Measurements from ENCODE around the gene TMUB1.
A peak's percentile ranks its signal among the peaks of the same experiment; 100 is the strongest.
"Not testable (repeated sequence)": the region's sequence is repeated elsewhere in the genome, so short reads cannot be mapped to it uniquely, and the experiment has no call there.

TMUB1 gene

DNA sequence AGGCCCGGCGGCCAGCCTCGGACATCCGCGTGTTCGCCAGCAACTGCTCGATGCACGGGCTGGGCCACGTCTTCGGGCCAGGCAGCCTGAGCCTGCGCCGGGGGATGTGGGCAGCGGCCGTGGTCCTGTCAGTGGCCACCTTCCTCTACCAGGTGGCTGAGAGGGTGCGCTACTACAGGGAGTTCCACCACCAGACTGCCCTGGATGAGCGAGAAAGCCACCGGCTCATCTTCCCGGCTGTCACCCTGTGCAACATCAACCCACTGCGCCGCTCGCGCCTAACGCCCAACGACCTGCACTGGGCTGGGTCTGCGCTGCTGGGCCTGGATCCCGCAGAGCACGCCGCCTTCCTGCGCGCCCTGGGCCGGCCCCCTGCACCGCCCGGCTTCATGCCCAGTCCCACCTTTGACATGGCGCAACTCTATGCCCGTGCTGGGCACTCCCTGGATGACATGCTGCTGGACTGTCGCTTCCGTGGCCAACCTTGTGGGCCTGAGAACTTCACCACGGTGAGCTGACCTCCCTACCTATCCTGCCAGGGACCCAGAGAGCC lies 34.3 kb downstream of the TMUB1 start:
- no peak for DNase-seq

DNA sequence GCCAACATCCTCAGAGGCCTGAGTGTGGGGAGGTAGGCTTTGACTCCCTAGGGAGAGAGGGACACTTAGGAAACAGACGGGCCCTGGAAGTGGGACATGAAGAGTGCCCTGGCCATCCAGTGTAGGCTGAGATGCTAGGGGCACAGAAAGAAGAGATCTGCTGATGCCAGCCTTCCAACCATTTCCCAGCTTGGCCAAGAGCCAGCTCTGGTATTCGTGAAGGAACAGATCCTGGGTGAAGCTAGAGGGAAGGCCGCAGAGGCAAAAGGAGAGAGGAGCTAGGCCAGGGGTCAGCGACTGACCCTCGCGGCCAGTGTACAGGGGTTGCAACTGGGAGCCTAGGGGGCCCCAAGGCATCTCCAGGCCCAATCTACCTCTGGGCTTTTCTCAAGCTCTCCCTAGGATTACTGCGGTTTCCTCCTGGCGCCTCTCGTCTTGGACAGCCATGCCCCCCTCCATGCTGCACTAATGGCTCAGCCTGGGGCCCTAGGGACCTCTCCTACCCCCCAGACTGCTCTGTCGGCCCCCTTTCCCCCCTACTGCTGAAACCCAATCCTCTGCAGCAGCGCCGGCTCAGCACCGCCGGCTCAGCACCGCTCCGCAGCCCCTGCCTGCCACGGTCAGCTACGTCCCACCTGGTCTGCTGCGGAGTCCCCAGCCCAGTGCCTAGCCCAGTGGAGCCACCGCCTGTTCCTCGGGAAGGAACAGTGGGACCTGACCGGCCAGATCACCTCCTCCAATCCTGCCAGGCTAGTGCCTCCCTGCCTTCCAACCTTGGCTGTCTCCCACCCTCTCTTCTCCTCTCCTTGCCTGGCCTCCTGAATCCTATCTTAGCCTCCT lies 35.1 kb downstream of the TMUB1 start, which contains the start of gene ASIC3:
Gene ASIC3, plus strand, starts transcription at position 556 of the 840 bp plus-strand sequence. CDS start 355 bp downstream, outside the sequence.
- no peak for DNase-seq

DNA sequence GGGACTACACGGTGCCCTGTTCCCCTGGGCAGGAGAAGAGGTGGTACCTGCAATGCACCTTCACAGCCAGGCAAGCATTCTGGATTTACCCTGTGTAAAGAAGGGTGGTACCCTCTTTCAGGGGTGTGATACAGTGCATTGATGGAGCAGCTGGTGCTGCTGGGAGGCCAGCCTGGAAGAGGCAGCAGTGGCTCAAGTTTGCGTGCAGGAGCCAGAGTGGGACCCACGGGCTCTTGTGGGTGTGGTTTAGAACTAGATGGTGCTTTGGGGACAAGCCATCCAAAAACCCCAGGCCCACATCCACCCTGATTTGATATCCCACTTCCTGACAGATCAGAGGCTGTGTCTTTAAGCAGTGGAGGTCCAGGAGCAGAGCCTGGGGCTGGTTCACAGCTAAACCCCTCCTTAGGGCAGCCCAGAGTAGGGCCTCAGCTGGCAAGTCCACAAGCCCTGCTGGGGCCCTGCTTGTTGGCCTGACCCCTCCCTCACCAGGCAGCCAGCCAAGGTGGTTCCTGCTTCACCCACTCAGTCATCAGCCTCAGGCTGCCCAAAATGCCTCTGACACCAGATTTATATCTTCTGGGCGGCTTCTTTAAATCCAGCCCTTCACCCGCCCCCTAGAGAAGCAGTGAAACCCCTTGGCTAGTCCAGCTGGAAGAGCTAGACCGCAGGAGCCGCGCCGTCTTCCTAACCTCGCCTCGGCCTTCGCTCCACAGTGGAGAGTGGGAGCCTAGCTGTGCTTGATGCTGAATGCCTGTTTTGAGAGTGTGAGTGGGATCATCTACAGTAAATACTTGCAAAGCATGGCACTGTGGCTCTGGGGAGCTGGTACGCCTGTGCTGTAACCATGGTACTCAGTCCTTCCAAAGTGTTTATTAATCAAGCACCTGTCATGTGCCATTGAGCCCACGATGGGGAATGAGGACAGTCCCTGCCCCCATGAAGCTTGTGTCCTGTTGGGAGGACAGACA lies 36.4 kb downstream of the TMUB1 start:
- peak; percentile 40 for DNase-seq

DNA sequence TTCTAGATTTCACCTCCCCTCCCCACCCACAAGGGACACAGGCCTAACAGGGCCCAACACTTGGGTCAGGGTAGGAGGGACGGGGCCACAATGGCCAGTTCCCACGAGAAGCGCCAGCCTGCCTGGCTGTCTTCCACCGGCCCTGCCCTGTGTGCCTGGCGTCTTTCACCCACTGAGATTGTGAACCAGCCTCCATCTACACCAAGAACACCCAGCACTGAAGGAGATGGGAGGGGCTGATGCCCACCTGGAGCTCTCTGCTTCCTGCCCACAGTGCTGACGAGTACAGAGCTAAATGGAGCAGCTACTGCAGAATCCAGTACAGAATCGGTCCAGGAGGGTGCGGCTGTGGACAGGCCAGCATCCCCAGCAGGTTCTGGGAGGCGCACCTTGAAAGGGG lies 37.3 kb downstream of the TMUB1 start:
- no peak for DNase-seq

DNA sequence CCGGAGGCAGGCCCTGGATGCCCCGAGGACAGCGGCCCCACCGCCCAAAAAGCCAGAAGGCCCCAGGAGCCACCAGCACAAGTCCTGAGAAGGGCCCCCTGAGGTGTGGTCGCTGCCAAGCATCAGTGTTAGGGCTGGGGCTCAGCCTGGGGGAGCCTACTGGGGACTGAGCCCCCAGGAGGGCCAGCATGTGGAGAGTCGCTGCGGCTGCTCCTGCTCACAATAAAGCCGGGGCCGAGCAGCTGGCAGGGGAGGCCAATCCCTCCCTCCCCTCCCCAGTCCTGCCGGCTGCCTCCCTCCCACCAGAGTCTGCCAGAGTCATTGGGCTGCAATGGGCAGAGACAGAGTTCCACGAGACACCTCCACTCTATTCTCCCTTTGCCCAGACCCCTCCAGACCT lies 38.0 kb downstream of the TMUB1 start:
- no peak for DNase-seq

DNA sequence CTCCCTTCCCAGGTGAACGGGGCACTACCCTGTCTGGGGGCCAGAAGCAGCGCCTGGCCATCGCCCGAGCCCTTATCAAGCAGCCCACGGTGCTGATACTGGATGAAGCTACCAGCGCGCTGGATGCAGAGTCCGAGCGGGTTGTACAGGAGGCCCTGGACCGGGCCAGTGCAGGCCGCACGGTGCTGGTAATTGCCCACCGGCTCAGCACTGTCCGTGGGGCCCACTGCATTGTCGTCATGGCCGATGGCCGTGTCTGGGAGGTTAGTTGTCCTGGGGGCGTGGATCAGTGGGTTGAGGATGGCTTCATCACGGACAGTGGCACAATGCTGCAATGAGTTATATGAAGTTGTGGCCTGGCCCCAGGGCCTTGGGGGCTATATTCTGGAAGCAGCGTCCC lies 39.3 kb downstream of the TMUB1 start:
- DNase-seq = no peak

DNA sequence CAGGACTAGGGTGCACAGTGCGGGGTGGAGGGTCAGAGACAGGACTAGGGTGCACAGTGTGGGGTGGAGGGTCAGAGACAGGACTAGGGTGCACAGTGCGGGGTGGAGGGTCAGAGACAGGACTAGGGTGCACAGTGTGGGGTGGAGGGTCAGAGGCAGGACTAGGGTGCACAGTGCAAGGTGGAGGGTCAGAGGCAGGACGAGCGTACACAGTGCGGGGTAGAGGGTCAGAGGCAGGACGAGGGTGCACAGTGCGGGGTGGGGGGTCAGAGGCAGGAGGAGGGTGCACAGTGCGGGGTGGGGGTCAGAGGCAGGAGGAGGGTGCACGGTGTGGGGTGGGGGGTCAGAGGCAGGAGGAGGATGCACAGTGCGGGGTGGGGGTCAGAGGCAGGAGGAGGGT lies 39.8 kb downstream of the TMUB1 start:
- DNase-seq = not testable (repeated sequence)

DNA sequence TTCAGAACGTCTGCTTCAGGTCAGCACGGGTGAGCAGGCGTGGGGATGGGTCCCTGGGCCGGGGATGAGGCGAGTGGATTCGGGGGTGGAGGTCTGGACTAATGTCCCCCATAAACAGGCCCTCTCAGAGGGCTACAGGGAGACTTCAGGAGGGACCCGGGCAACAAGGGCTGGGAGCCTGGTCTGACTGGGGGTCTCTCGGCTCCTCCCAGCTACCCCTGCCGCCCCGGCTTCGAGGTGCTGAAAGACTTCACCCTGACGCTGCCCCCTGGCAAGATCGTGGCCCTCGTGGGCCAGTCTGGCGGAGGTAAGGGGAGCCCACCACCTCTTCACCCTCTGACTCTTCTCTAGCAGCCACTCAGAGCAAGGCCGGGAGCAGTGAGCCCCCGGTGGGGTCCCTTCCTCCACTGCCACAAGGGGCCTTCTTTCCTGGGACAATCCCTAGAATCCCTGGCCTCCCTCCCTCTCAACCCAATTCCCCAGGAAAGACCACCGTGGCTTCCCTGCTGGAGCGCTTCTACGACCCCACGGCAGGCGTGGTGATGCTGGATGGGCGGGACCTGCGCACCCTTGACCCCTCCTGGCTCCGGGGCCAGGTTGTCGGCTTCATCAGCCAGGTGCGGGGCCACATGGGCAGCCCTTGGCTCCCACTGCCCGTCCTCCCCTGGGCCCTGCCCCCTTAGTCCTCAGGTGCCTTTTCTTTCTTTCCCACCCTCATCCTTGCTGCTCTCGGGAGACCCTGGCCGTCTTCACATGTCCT lies 42.5 kb downstream of the TMUB1 start:
- DNase-seq = no peak

DNA sequence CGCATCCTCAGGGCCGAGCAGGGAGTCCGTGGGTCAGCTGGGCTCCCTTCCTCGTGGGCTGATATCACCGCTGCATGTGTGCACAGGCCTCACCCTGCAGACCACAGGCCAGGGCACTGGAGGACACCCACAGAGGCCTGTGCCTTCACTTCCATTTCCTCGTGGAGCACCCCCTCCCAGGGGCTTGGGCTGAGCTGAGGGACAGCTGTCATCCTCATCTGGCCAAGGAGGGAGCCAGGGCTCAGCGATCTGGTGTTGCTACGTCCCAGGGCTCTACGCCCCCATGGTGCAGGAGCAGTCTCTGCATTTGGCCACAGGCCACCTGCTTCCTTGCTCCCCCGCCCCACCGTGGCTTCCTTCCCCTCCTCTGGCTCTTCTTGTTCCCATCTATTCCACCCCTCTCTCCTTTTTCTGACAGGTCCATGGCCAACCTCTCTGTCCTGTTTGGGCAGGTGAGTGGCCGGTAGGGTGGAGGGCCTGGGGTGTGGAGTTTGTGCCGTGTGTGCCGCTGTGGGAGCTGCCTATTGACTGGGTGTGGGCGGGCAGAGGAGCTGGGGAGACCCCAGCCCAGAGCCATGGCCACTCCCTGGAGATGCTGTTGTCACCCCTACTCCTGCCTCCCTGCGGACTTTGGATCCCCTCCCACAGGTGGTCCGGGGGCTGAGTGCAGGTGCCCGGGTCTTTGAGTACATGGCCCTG lies 43.3 kb downstream of the TMUB1 start:
- DNase-seq = no peak

DNA sequence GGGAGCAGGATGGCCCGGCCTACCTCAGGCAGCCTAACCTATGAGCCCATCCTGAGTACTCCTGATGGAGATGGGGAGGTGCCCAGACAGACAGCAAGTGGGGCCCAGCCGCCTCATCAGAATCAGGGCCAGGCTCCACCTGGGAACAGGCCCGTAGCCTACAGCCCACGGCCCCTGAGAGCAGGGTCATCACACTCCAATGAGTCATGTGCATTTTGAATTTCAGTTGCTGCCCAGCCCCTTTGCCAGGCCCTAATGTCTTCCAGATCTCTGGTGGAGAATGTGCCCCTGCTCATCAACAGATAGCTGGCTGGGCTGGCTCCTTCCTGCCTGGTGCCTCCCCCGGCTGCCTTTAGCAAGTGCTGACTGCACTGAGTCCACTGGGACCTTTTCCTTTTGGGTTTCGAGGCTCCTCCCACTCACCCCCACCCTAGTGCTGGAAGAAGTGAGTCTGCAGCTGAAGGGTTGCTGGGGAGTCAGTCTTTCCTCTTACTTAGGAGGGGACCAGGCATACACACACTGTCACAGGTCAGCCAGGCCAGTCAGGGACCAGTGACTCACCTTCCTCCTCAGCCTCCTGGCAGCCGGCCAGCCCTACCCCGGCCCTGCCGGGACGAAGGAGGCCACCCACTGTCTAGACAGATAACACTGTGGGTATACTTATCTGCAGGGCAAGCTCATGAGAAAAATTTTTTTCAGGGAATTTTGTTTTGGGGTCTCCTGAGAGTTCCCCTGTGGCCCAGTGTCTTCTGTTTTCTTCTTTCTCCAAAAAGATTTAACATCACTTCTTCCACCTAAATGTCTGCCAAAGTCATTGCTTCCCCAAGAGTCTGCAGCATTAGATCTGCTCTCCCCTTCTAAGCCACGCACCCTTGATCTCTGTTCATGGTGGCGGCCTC lies 44.1 kb downstream of the TMUB1 start:
- peak; percentile 95 for DNase-seq

DNA sequence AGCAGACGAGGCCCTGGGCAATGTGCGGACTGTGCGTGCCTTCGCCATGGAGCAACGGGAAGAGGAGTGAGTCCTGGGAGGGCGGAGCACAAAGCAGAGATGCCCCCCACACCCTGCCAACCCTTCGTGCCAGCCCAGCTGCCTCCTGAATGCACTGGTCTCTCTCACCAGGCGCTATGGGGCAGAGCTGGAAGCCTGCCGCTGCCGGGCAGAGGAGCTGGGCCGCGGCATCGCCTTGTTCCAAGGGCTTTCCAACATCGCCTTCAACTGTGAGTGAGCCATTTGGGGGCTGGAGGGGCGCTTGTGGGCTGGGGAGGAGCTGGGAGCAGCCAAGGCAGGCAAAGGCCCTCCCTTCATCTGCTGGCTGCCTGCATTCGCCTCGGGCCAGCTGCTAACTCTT lies 47.4 kb downstream of the TMUB1 start:
- no peak for DNase-seq

DNA sequence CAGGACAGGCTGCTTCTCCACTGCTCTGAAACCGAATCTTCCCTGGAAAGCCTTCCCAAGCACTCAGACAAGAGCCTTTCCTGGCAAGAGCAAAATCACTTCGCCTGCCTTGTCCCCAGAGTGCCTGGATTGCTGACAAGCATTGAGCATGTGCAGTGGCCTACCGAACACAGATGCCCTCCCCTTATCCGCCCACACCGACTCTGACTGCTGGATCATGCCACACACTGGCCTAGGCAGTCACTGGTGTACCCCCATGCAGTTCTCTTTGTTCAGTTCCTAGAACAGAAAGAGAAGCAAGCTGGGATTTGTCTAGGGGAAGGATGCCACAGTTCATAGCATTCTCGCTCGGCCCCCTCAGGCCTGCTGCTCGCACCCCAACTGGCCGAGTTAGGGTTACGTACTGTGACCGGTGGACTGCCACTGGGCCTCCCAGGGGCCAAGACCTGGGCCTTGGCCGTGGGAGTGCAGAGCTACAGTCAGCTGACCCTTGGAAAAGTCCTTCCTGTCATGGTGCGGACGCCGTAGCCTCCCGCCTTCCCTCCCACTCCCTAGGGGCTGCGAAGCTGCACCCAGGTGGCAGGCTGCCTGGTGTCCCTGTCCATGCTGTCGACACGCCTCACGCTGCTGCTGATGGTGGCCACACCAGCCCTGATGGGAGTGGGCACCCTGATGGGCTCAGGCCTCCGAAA lies 48.1 kb downstream of the TMUB1 start:
- no peak for DNase-seq

DNA sequence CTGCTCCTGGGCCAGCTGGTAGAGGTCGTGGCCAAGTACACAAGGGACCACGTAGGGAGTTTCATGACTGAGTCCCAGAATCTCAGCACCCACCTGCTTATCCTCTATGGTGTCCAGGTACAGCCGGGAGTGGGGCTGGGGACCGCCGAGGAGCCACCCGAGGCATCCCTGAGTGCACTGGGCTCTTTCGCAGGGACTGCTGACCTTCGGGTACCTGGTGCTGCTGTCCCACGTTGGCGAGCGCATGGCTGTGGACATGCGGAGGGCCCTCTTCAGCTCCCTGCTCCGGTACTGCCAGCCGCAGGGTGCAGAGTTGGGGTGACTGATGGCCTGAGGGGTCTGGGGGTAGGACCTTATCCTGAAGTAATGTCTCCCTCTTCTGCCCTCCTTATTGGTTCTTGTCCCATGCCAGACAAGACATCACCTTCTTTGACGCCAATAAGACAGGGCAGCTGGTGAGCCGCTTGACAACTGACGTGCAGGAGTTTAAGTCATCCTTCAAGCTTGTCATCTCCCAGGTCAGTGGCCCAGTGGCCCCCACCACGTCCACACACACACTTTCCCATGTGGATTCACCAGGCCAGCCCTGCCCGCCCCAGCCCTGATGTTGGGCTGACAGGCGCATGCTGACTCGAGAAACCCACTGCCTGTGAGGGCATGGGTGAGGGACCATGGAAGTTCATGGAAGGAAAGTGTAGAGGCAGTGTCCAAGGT lies 48.8 kb downstream of the TMUB1 start:
- no peak for DNase-seq

DNA sequence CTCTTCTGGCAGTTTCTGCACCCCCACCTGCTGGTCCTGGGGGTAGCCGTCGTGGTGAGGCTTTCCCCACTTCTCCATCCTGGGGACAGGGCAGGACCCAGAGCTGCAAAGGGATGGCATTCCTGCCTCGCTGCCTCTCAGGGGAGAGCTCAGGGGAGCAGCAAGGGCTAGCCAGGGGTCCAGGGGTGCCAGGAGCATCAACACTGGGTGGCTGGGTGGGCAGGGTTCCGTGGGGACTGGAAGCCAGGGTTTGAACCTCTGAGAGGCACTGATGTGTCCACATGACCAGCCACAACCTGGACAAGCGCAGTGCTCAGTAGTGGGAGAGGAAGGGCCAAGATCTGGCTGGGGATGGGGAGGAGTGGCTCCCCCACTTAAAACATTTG lies 49.4 kb downstream of the TMUB1 start:
- DNase-seq = no peak

DNA sequence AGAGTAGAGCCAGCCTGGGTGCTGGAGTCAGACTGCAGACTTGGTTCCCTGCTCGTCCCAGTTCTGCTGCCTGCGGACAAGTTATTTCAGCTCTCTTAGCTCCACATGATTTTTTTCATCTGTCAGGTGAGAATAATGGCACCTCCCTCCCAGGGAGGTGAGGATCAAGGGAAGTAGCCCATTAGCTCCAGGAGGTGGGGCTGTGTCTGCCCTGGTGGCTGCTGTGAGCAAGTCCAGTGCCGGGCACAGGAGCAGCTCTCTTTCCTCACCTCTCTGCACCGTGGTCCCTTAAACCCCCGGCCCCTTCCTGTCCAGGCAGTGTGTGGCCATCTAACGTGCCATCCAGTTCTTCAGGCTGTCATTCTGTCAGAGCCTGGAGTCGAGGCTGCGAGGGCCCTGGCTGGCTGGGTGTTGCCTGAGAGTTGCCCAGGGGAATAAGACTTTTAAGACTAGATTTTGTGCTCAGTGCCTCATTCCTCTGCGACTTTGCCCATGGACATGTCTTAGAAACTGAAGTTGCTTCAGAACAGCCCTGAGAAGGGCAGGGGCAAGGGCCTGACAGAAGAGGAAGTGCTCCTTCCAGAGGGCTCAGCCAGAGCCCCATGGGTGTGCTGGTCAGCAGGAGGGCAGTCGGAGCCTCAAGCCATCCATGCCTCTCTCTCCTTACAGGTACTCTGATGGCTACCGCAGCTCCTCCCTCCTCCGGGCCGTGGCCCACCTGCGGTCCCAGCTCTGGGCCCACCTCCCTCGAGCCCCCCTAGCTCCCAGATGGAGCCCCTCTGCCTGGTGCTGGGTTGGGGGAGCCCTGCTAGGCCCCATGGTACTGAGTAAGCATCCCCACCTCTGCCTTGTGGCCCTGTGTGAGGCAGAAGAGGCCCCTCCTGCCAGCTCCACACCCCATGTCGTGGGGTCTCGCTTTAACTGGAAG lies 50.1 kb downstream of the TMUB1 start:
- no peak for DNase-seq
